IMR-90 (cell line): Measurements from ENCODE around the gene MTHFSD.

Source experiments
- FOS ChIP-seq: fragments of 150-350 bp; IDR thresholded peaks from 2 replicates; pipeline ENCODE4 v1.6.1; 2016; ENCODE audit warnings: low read depth, low read length
- MAFK ChIP-seq: IDR thresholded peaks from 2 replicates; pipeline ENCODE4 v1.6.1; 2012; ENCODE audit warnings: low read depth, low read length, improper control_type of control experiment
- MAZ ChIP-seq: IDR thresholded peaks from 2 replicates; pipeline ENCODE4 v1.6.1; 2012; ENCODE audit warnings: low read depth, mild to moderate bottlenecking, low read length, improper control_type of control experiment, moderate library complexity, borderline replicate concordance
- POLR2A ChIP-seq: IDR thresholded peaks from 2 replicates; pipeline ENCODE4 v1.6.1; 2012; ENCODE audit warnings: mild to moderate bottlenecking, low read depth, low read length
- RFX5 ChIP-seq: IDR thresholded peaks from 2 replicates; pipeline ENCODE4 v1.8.0; 2012; ENCODE audit warnings: low read depth, mild to moderate bottlenecking, low read length, moderate library complexity
- TF ChIP-seq, protein P1 (sequence below): conservative IDR thresholded peaks from 2 replicates; pipeline ENCODE4 v1.5.1; 2012; ENCODE audit warnings: mild to moderate bottlenecking, low read depth, low read length, improper control_type of control experiment

DNA sequence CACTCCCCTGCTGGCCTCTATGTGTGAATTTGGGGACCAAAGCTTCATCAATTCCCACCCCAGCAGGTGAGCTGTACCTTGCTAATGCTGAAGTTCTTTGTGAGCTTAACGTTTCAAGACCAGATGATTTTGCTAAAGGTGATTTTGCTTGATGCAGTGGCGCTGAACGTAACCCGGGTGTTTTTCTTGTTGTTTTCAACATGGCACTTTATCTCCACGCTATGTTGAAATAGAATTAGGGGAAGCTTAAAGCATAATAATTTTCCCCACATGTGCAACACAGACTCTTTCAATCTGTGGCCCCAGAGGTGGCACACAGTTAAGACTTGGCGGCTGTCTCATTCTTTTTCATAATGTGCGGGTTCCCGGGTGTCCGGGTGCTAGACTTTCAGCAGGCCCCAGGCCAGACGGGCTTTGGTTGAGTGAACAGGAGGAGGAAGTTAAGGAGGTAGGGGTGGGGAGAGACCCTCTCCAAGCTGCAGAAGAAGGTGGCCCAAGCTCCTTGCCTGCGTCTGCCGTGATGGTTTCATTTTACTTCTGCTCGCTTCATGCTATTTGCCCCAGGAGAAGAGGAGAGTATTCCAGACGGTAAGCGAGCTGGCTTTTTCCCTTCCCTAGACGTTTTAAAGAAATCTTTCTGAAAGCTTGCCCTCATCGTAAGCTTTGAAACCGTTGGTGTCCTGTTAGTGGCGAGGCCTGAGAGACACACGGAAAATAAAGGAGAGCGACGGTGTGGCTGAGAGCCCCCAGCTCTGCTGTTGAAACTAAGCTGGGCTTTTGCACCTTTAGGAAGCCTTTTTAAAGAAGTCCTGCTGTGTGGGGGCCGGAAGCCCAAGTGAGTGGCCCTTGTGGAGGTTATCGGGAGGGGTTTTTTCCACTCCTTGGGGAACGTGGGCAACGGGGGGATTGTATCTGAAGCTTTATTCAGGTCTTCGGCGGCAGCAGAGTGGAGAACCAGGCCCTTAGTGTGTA, 15.8 kb upstream of the MTHFSD start:
- no peak for TF ChIP-seq RFX5
- TF ChIP-seq, protein P1, sequence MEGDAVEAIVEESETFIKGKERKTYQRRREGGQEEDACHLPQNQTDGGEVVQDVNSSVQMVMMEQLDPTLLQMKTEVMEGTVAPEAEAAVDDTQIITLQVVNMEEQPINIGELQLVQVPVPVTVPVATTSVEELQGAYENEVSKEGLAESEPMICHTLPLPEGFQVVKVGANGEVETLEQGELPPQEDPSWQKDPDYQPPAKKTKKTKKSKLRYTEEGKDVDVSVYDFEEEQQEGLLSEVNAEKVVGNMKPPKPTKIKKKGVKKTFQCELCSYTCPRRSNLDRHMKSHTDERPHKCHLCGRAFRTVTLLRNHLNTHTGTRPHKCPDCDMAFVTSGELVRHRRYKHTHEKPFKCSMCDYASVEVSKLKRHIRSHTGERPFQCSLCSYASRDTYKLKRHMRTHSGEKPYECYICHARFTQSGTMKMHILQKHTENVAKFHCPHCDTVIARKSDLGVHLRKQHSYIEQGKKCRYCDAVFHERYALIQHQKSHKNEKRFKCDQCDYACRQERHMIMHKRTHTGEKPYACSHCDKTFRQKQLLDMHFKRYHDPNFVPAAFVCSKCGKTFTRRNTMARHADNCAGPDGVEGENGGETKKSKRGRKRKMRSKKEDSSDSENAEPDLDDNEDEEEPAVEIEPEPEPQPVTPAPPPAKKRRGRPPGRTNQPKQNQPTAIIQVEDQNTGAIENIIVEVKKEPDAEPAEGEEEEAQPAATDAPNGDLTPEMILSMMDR: no peak
- no peak for TF ChIP-seq POLR2A
- TF ChIP-seq MAZ: no peak
- TF ChIP-seq FOS: no peak
- TF ChIP-seq MAFK: no peak
